CD4-positive, alpha-beta T cell treated with Interleukin-6 for 4 hours (primary cell): ENCODE measurements around the gene SPPL3.
"Not testable (repeated sequence)": the region's sequence is repeated elsewhere in the genome, so short reads cannot be mapped to it uniquely, and the experiment has no call there.

Experiments used
- DNase-seq: peaks from one replicate; pipeline ENCODE4 v3.0.0-alpha.2; 2020; ENCODE audit warnings: mixed read lengths

The SPPL3 gene

GRCh38 chr12:120814203-120814902, 89.8 kb downstream of the SPPL3 start:
- DNase-seq = no peak

DNA sequence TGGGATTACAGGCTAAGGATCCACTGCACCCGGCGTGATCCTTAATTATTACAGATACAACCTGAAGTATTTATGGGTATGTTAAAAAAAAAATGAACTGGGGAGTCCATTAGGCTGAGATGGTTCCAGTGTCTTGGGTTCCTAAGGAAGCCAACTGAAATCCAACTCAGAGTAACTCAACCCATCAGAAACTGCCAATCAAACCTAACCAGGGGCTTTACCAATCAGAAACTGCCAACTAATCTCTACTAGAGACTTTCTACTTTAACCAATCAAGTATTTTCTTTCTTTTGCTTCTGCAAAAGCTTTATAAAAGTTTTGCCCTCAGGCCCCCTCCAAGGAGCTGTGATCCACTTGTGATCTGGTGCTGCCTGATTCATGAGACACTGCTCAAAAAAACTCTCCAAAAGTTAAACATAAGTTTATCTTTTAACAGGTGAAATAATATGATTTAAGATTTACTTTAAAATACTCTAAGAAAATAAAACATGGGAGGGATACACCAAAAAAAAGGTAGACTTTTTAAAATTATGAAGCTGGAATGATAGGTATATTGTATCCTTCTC, 90.5 kb downstream of the SPPL3 start:
- DNase-seq = no peak

- DNase-seq = no peak
These were observed 94.1 kb downstream of the SPPL3 start for GRCh38 chr12:120810021-120810420.

- no peak for DNase-seq
These were observed 99.7 kb downstream of the SPPL3 start for GRCh38 chr12:120804428-120804827.

DNA sequence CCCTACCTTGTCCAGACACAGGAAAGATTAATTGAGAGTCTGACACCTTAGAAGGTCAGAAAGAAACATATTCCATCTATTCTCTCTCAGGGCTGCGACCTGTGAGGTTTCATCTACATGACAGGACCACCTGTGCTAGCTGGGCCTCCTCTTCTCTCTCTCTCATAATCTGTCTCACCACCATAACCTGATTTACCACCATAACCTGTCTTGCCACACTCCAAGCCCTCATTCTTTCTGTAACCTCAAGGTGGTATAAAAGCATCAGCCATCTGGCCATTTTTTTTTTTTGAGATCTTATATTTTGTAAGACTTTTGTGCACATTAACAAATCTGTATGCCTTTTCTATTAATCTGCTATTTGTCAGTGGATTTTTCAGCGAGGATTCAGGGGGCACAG, 103.0 kb downstream of the SPPL3 start:
- DNase-seq = no peak

DNA sequence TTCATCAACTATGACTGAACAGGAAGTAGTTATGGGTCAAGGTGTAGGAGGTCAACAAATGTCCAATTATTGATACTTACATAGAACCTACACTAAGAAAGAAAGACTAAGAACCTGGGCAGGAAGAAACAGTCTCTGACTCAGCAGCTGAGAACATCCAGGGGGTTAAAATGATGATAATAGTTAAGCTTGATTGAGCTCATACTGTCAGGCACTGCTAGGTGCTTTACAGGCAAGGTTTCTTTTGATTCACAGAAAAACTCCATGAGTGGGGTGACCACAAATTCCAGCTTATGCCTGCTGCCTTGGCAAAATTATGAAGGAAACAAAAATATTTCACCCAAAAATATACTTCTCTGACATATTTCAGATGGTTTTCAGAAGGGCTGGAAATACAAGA, 103.5 kb downstream of the SPPL3 start:
- no peak for DNase-seq

GRCh38 chr12:120799243-120800045, 104.7 kb downstream of the SPPL3 start:
- no peak for DNase-seq

GRCh38 chr12:120798696-120799095, 105.5 kb downstream of the SPPL3 start:
- no peak for DNase-seq

- DNase-seq = no peak
These were observed 106.2 kb downstream of the SPPL3 start for GRCh38 chr12:120797677-120798642.

DNA sequence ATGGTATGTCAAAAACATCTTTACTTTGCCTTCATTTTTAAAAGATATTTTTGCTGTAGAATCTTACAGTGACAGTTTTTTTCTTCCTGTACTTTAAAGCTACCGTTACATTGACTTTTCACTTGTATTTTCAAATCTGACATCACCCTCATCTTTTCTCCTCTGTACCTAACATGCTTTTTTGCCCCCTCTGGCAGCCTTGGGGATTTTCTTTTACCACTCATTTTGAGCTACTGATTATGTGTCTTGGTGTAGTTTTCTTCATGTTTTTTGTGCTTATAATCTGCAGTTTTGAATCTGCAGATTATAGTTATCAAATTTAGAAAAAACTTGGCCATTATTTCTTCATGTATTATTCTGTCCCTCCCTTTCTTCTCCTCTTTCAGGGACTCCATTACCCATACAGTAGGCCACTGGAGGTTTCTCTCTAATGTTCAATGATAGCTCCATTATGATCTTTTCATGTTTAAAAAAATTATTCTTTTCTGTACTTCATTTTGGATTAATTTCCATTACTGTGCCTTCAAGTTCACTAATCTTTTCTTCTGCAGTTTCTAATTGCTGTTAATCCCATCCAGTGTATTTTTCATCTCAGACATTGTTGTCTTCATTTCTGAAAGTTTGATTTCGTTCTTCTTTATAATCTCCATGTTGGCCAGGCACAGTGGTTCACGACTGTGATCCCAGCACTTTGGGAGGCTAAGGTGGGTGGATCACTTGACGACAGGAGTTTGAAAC, 108.5 kb downstream of the SPPL3 start:
- no peak for DNase-seq

GRCh38 chr12:120793357-120793756, 110.8 kb downstream of the SPPL3 start:
- DNase-seq = no peak

- not testable (repeated sequence) for DNase-seq
These were observed 111.7 kb downstream of the SPPL3 start for GRCh38 chr12:120792456-120792855.

DNA sequence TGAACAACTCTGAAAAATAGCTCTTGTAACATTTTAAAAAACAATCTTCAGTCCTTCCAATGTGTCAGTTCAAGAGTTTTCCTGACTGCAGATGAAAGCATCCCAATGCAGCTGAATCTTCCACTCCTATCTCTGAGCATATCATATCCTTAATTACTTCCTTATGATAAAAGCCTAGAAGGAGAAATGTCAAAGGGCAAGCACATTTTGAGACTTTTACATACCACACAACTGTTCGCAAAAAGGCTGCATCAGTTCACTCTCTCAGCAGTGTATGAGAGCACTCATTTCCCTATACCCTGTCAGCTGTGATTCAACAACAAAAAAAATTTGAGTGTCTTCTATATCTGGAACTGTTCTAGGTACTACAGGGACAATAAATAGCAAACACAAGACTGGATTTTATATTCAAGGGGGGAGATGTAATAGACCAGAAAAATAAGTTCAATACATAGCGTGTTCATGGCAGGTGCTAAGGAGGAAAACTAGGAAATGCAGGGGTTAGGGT, 112.4 kb downstream of the SPPL3 start:
- no peak for DNase-seq

DNA sequence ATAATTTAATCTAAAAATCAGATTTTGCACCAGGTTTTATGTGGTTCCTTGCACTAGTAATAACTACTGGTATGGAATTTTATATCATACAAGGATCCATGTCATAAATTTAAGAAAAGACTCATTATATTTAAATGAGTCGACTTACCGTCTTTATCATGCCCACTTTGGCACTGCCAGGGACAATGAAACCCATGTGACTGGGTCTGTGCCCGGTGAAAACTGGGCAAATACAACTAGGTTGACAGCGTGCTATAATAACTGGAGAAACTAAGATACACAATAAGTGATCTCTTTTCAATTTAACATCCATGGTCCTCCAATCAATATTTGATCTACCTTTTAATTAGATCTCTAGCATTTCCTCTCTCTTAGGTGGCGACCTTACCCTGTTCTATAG, 114.0 kb downstream of the SPPL3 start:
- no peak for DNase-seq

DNA sequence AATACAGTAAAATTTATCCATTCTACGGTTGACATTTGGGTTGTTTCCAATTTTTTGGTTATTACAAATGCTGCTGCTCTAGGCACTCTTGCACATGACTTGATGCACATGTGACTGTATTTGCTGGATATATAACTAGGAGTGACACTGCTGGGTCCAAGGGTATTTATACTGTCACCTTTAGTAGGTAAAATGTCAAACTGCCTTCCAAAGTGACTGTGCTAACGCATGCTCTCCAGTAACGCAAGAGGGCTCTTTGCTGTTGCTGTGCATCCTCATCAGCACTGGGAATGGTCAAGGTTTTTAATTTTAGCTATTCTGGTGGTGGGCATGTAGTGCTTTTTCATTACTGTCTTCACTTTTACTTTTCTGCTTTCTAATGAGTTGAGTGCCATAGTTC, 116.3 kb downstream of the SPPL3 start:
- no peak for DNase-seq

DNA sequence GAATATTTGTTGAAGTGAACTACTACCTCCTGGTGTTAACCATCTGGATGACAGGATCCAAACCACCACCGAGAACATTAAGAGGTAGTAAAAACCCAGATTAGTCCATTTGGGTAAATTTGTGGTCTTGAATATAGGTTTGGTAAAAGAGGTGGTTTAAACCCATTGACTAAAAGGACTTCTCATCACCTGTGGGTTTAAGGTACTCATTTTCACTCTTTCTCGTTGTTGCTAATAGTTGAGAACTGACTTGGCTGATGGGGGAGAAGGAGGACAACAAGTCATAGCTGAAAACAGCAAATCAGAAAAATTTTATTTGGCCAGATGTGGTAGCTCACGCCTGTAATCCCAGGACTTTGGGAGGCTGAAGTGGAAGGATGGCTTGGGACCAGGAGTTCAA, 119.4 kb downstream of the SPPL3 start:
- no peak for DNase-seq

GRCh38 chr12:120783197-120783596, 121.0 kb downstream of the SPPL3 start:
- DNase-seq = no peak

- DNase-seq = no peak
These were observed 128.2 kb downstream of the SPPL3 start for GRCh38 chr12:120775862-120776552.

GRCh38 chr12:120774169-120774916, 129.8 kb downstream of the SPPL3 start:
- DNase-seq = no peak

DNA sequence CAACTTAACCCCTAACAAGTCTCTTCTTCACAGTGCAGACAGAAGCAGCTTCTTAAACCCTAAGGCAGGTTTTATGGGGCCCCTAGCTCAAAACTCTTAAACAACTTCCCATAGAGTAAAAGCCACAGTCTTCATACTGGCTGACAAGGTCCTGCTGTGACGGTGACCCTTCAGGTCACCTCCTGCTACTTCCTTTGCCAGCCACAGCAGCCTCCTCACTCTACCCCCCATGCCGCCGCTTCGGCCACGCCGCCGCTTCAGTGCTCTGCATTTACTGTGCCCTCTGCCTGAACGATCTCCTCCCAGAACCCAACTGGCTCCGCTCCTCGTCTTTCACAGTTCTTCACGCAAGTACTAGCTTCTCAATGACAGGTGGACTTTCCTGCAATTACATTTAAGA, 133.1 kb downstream of the SPPL3 start:
- DNase-seq = no peak
